ENCODE data around the gene ABHD12. TPM values are rescaled to one million over a fixed set of nuclear protein-coding genes. Genes with fewer than 3 reads are reported as not detected.
"Not testable (repeated sequence)": the region's sequence is repeated elsewhere in the genome, so short reads cannot be mapped to it uniquely, and the experiment has no call there.

Gene ABHD12
- total RNA-seq, 1 donor from 2014 or later, result 23.2 TPM

DNA sequence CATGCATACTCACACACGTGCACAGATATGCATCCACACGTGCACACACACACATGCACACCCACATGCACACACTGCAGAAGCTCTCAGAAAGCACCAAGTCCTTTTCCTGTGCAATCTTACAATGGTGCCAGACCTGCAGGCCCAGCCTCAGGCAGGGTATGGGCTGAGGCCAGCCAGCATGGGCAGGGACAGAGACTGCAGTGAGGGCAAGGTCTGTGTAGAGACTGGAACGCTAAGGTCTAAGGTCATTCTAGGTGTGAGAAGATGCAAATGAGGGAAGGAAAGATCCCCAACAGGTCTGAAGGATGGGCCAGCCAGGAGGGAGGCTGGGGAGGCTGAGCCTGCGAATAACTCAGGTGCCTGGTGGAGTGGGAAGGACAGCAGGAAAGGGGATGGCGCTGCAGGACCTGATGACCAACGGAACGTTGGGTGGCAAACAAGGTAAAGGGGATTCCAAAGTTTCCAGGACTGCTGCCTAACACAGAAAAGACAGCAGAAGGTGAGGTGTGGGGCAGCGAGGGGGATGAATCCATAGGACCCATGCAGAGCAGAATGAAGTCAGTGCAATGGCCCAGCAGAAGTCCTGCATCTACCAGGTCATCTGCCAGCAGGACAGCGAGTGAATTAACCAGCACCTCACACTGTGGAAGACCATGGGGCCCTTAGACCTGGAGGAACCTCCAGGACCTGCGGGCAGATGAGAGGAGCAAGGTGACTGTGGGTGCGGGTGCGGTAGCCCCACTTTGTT lies 67.0 kb downstream of the ABHD12 start:
- no peak for DNase-seq (ENCODE audit: low read depth in 2 of 2)

DNA sequence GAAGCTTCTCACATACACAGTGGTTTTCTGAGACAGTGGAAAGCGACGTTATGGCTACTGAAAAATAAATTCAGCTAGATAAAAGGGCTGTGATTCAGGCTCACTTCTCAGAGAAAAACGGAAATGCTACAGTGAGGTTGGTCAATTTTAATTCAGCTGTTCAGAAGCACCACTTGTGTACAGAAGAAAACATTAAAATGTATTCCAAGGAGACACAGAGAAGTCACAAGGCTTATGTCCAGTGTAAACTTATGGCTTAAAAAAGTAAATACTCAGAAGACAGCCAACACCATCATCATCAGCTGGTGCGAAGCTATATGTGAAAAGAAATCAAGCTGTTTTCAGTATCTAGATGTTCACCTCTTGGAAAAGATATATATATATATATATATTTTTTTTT lies 68.6 kb downstream of the ABHD12 start:
- DNase-seq (ENCODE audit: low read depth in 2 of 2), result no peak

DNA sequence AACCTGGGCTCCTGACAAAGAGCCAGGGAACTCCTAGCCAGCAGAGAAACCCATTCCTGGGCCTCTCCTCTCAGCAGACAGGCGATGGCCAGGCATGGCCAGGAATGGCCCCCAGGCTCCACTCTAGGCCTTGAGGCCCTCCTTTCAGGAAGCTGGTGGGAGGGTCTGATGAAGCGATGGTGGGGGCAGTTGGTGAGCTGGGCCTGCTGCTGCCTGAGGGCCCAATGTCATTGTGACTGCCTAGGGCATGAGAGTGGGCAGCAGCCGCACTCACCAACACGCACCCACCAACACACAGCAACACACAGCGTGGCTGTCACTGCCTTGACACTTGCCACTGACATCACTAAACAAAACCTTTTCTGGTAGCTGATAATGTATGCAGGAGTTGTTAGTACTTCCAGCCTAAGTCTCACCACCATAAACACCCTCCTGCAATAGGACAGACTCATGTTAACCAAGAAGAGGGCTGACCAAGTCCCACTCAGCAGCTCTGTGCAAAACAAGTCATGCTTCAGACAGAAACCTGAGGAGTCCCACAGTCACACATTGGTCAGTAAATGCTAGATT lies 69.3 kb downstream of the ABHD12 start:
- DNase-seq (ENCODE audit: low read depth in 2 of 2), result no peak

DNA sequence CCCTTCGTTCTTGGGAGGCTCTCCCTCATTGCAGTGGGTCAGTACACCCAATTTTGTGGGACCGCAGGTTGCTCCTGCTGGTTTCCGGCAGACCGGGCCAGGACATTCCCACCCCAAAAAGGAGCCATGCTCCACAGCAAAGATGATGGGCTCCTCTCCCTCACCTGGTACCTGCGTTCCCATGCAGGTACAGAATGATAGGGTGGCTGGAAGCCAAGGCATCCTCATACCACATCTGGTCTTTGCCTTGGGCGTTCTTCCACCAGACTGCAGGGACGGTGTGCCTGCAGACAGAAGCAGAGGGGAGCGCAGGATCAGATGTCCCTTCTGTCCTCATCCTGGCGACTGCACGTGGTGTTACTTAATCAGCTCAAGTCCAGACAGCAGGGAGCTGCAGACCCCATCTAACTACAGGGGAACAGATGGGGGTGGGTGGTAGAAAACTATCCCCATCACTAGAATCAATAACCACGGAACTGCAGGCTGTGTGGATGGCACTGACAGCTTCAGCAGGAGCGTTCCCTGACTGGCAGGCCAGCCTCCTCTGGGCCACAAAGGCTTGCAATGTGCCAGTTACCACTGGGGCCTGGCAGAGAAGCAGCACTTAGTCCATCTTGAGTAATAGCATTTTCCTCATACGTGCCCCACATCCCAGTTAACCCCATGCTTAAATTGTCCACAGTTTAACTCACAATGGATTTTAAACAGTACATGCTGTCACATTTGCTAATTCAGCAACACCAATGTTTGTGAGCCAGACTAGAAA lies 70.4 kb downstream of the ABHD12 start:
- no peak for DNase-seq (ENCODE audit: low read depth in 2 of 2)

DNA sequence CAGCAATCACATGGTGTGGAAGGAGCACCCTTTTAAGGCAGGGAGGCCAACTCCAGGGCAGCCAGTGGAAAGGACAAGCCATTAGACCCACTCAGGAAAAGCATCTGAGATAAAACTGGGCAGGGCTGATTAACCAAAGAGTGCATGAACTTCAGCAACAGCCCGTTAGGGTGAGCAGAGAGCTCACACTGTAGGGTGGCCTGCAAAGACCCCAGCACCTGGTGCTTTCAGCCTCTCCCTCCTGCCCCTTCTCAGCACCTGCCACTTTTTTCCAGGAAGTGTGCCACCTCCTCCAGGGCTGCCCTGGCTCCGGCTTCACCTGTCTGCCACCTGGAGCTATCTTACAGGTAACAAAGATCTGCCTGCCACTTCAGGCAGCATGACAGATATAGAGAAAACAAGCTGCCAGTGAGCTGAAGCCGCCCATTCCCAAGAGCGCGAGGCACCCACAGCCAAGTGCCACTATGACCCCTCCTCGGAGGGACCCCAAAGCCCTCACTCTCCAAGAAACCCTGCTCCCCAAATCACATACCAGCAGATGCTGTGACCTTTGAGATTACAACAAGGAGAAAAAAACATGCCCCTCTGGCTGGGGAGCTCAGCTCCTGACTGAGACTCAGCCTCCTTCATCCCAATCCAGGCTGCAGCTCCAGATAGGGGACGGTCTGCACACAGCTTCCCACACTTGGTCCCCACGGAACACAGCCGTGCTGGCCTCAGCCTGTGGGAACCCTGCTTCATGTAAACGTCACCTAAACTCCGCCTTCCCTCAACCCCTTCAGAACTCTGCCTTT lies 71.2 kb downstream of the ABHD12 start:
- DNase-seq (ENCODE audit: low read depth in 2 of 2), result no peak

DNA sequence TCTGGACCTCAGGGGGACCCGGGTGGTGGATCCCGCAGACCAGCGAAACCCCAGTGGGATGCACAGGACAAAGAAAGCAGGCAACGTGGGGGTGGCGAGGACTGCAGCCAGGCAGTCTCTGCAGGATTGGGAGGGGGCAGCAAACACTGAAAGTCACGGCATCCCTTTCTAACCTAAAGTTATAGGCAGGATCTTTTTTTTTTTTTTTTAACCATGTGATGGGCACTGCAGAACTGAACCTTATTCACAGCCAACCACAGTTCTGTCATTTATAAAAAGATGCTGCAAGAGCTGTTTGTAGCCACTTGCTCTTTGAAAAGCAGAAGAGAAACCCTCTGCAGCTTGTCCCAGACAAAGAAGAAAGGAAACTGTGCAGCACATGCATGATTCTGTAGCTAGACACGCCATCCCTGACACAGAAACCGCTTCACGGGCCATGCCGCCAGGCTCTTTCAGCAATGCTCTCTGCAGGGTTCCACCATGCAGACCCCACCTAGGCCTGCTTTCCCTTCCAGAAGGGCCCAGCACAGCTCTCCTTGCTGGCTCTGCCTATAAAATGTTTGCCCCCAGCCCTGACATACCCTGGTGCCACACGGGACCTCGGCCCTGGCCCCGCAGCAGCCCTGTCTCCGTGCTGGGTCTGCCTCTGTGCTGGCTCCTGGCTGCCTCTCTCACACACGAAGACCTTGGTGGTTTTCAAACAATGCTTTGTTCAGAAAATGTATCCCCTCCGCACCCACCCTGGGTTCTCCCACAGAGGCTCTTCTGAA lies 72.0 kb downstream of the ABHD12 start:
- DNase-seq (ENCODE audit: low read depth in 2 of 2), result no peak

DNA sequence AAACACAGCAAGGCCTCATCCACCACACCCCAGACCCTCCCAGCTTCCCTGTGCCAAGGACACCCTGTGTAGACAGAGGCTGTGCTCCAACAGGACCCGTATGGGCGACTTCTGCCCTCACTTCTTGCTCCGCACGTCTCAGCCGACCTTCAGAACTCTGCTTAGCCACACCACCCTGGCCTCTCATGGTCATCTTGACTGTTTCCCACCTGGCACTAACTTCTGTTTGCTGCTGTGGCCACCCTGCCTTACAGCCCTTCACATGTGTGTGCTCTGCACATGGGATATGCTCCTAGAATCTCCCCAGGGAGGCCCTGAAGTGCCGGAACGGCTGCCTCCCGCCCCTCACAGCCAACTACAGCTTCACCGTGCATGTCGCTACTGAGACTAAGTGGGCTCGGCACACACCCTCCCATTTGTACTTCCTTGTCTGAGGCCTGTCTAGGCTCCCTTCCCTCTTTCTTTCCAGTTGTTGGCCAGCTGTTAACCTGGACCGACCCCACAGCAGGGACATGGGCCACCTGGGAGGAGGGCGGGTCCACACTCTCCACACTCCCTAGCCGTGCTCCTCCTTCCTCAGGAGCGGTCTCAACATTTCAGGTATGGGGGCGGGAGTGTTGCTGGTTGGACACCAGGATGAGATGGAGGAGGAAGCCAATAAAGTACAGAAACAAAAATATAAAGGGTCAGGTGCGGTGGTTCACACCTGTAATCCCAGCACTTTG lies 73.1 kb downstream of the ABHD12 start:
- DNase-seq (ENCODE audit: low read depth in 2 of 2), result no peak

DNA sequence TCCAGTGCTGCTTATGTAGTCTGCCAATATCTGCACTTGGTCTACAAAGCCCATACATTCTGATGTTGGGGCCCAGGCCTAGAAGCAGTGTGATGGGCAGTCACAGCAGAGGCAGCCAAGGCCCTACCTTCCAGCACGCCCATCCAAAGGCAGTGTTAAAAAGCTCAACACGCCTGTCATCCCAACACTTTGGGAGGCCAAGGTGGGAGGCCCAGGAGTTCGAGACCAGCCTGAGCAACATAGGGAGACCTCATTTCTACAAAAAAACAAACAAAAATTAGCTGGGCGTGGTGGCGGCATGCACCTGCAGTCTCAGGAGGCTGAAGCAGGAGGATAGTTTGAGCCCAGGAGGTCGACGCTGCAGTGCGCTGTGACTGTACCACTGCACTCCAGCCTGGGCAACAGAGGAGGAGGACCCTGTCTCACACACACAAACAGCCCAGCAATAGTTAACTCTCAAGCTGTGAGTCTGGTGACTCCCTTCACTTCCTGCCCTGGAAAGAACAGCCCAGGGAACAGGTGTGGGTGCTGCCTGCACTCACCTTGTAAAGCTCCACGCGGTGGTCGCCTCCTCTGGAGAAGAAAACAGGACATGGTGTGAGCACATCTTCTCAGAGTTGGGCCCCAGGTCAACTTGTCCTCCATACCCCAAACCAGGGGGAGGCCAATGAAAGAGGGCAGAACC lies 74.0 kb downstream of the ABHD12 start:
- no peak for DNase-seq (ENCODE audit: low read depth in 2 of 2)

DNA sequence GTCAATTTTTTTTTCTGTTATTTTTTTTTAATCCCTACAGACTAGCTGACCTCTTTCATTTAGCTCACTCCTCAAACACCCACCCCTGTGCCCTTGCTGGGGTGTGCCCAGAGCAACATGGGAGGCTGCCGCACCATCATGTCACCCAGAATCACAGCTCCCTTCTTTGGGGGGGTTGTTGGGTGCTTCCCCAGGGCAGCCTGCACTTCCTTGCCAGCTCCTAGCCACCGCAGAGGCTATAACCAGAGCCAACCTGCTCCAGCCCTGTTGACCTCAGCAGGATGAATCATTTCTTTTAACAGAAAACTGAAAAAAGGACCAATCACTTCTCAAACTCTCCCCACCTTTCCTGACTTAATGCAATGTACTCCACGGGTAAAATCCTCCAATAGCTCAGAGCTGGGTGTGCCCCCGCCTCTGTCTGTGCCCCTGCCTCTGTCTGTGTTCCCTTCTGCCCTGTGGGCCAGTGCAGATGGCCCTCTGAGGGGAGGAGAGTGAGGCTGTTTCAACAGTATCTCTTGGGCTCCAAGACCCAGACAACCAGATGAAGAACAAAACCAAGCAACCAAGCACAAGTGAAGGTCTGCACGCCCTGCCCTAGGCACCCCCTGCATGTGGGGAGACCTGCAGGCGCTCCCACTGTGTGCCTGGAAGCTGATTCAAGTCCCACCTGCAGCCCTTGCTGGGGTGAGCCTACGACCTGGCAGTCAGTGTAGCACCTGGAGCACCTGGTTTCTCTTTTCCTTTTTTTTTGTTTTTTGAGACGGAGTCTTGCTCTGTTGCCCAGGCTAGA lies 75.0 kb downstream of the ABHD12 start:
- peak in 1 of 2 donors; percentile 54 for DNase-seq (ENCODE audit: low read depth in 2 of 2)

DNA sequence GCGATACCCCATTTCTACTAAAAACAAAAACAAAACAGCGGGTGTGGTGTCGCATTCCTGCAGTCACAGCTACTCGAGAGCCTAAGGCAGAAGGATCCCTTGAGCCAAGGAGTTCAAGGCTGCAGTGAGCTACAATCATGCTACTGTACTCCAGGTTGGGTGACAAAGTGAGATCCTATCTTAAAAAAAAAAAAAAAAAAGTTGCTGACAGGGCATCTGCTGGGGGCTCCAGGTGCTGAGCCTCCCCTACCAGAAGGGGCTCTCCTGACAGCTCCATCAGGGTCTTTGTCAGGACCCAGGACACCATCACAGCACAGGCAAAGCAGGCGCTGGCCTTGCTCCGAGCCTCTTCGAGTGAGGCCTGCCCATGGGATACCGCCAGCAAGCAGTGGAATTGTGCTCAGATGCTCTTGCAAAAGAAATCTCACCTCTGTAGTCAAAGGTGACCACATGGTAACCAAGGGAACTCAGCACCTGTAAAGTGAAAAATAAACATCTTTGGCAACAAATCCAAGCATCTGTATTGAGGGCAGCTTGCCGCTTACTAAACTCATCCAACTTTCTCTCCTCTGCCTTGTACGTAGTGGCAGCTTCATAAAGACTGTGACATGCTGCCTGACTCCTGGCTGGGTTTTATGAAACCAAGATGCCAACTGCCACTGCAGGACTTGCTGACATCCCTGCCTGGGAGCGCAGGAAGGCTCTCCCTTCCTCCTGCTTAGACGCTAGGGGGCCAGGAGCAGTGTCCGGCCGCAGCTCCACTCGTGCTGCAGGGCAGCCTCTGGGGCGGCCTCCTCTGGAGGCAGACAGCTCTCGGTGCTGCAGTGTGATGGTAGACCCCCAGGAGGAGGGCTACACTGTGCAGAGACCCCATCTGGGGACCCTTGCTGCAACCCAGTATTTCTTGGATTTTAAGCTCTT lies 75.9 kb downstream of the ABHD12 start:
- no peak for DNase-seq (ENCODE audit: low read depth in 2 of 2)

DNA sequence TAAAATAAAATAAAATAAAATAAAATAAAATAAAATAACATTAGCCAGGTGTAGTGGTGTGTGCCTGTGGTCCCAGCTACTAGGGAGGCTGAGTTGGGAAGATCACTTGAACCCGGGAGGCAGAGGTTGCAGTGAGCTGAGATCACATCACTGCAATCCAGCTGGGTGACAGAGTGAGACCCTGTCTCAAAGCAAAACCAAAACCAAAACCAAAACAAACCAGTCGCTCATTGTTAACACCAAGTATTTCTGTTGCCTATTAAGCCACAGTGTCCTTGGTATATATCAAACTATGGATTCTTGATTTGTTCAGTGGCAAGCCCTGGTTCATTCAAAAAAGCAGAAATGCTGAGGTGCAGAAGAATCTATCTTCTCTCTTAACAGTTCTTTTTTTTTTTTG lies 77.0 kb downstream of the ABHD12 start:
- peak in 1 of 2 donors; percentile 19 for DNase-seq (ENCODE audit: low read depth in 2 of 2)

DNA sequence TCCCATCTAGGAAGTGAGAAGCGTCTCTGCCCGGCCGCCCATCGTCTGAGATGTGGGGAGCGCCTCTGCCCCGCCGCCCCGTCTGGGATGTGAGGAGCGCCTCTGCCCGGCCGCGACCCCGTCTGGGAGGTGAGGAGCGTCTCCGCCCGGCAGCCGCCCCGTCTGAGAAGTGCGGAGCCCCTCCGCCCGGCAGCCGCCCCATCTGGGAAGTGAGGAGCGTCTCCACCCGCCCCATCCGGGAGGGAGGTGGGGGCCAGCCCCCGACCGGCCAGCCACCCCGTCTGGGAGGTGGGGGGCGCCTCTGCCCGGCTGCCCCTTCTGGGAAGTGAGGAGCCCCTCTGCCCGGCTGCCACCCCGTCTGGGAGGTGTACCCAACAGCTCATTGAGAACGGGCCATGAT lies 77.9 kb downstream of the ABHD12 start:
- DNase-seq (ENCODE audit: low read depth in 2 of 2), result not testable (repeated sequence)

DNA sequence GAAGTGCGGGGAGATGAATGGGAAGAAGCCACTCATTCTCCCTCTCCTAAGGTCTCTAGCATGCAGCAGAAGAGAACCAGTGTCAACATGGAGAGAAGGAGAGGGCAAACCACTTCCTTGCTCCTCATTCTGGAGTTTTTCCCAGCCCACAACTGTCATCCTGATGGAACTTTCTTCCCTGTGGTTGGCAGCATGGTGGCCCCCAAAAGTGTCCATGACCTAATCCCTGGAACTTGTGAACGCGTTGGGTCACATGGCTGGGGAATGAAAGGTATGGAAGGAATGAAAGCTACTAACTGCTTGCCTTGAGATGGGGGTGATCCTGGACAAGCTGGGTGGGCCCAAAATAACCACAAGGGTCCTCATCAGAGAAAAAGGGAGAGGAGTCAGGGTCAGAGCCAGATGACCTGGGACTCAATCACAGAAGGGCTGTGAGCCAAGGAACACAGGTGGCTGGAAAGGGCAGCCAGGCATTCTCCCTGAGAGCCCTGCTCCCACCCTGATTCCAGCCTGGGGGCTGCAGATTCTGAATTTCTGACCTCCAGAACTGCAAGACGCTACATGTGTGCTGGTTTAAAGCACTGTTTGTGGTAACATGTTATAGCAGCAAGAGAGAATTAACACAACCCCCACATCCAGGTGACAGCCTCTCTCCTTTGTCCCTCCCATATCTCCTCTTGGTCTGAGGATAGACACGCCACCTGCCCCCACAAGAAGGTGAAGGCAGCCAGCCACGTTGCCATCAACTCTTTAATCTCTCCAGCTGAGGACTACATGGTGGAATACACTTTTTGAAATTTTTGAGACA lies 79.5 kb downstream of the ABHD12 start:
- peak in 1 of 2 donors; percentile 63 for DNase-seq (ENCODE audit: low read depth in 2 of 2)

DNA sequence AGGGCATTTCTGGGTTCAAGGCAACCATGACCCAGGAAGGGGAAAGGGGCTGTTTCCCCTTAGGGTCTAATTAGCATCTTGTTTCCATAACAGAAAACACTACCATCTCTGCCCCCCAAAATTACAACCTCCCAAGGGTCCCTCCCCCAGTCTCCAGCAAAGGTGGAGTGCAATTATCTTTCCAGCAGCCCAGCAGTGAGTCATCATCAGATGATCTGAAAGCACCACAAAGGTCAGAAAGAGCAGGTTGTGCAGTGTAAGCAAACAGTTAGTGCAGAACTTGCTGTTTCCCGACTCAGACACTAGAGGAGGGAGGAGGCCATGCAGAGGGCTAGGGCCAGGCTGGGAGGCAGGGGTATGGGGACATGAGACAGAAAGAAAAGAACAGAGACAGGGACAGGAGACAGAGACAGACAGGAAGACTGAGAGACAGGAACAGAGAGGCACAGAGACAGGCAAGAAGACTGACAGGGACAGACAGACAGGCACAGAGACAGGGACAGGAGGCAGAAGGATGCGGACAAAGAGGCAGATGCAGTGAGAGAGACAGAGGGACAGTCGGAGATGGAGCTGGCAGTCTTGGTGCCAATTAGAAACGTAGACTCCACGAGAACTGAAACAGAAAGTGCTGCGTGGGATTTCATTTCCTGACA lies 80.2 kb downstream of the ABHD12 start:
- DNase-seq (ENCODE audit: low read depth in 2 of 2), result peak; percentile 88 to 90

DNA sequence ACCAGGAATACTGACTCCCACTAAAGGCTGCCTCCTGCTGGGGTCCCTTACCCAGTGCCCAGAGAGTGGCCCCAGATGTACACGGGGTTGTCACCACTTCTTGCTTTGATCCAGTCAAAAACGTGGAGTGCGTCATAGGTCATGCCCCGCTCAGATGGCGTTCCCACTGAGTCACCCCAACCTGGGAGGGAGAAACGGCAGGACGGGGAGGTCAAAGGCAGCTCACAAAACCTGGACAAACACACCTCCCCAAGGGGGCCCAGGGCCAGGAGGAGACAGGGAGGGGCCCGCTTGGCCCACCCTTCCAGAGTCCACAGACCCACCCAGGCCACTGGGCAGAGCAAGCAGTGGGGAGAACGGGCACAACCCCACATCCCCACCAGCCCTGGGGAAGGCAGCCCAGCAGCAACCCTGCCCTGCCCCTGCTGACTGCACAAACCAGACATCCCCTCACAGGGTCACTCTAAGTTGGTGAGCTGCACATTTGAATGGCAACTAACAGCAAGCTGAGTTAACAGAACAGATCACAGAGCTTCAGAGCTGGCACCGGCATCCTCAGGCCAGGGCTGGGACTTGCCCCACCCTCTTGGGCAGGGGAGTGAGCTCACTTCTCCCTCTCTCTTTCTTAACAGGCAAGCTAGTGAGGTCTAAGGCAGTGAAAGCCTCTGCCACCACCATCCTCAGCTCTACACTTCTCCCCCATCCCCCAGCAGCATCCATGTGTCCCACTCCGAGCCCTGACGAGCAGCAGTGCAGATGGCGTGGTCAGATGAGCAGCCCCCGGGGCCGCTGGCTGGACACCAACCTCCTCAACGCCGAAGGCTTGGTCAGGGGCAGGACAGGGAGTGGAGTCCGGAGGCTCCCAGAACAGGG lies 81.0 kb downstream of the ABHD12 start:
- peak; percentile 66 to 67 for DNase-seq (ENCODE audit: low read depth in 2 of 2)
